Hindlimb muscle (tissue), 1 donor: ENCODE measurements around the gene NUDT1. TPM values are rescaled to one million over a fixed set of nuclear protein-coding genes. Genes with fewer than 3 reads are reported as not detected.

ENCODE experiments used
- DNase-seq: peaks from one replicate; pipeline ENCODE4 v3.0.0-alpha.2; 2013
- polyA plus RNA-seq: library from polyadenylated mRNA; unstranded; fragments of 120-200 nt; gene quantifications from one replicate; pipeline ENCODE4 v1.2.1, GENCODE V29; 2013; ENCODE audit not compliant: insufficient read length

The NUDT1 gene
- polyA plus RNA-seq, 1 donor: 17.4 TPM

GRCh38 chr7:2269991-2270460, 28.0 kb downstream of the NUDT1 start:
- DNase-seq: no peak

- no peak for DNase-seq
Observed at GRCh38 chr7:2270495-2270894, 28.5 kb downstream of the NUDT1 start.

GRCh38 chr7:2271273-2272026, 29.4 kb downstream of the NUDT1 start:
- DNase-seq: no peak

GRCh38 chr7:2272031-2272430, 30.0 kb downstream of the NUDT1 start:
- DNase-seq: no peak

GRCh38 chr7:2273866-2274265, 31.8 kb downstream of the NUDT1 start:
- no peak for DNase-seq

GRCh38 chr7:2274666-2275065, 32.6 kb downstream of the NUDT1 start:
- DNase-seq: no peak

GRCh38 chr7:2275101-2275500, 33.1 kb downstream of the NUDT1 start:
- DNase-seq: no peak

GRCh38 chr7:2276107-2276506, 34.1 kb downstream of the NUDT1 start:
- DNase-seq: no peak

- DNase-seq: no peak
Observed at GRCh38 chr7:2278026-2278425, 36.0 kb downstream of the NUDT1 start.

GRCh38 chr7:2279896-2280295, 37.9 kb downstream of the NUDT1 start:
- DNase-seq: peak; percentile 79

GRCh38 chr7:2280424-2280823, 38.4 kb downstream of the NUDT1 start:
- no peak for DNase-seq

- DNase-seq: peak; percentile 86
Observed at GRCh38 chr7:2281541-2281940, 39.5 kb downstream of the NUDT1 start.

GRCh38 chr7:2282185-2282751, 40.2 kb downstream of the NUDT1 start:
- DNase-seq: no peak

GRCh38 chr7:2283074-2283473, 41.0 kb downstream of the NUDT1 start:
- DNase-seq: no peak

- DNase-seq: no peak
Observed at GRCh38 chr7:2287745-2288144, 45.7 kb downstream of the NUDT1 start.

GRCh38 chr7:2288503-2288902, 46.5 kb downstream of the NUDT1 start:
- DNase-seq: no peak

- peak; percentile 90 for DNase-seq
Observed at GRCh38 chr7:2289111-2289586, 47.1 kb downstream of the NUDT1 start.

- no peak for DNase-seq
Observed at GRCh38 chr7:2289621-2290020, 47.6 kb downstream of the NUDT1 start.

GRCh38 chr7:2290877-2291276, 48.9 kb downstream of the NUDT1 start:
- no peak for DNase-seq

GRCh38 chr7:2295936-2296620, 54.1 kb downstream of the NUDT1 start:
- DNase-seq: no peak

- no peak for DNase-seq
Observed at GRCh38 chr7:2296832-2297231, 54.8 kb downstream of the NUDT1 start.

GRCh38 chr7:2299131-2299829, 57.3 kb downstream of the NUDT1 start:
- DNase-seq: peak; percentile 40
